Esophagus (tissue), 2 donors: Measurements from ENCODE around the gene SMPDL3A. TPM values are rescaled to one million over a fixed set of nuclear protein-coding genes. Genes with fewer than 3 reads are reported as not detected.

Source experiments
- H3K27ac ChIP-seq, 2 donors: one replicate each; pipeline ENCODE4 v1.5.1; 2013; ENCODE audit warnings: low read depth in 2 of 2, mild to moderate bottlenecking in 2 of 2, inconsistent platforms in 1 of 2, low read length in 1 of 2, moderate library complexity in 1 of 2
- H3K27me3 ChIP-seq, 2 donors: one replicate each; pipeline ENCODE4 v1.6.1; 2013; ENCODE audit warnings: low read length in 2 of 2, control low read depth in 1 of 2, mild to moderate bottlenecking in 1 of 2; ENCODE audit not compliant: insufficient read depth in 2 of 2, control insufficient read depth in 1 of 2
- H3K36me3 ChIP-seq, 2 donors: one replicate each; pipeline ENCODE4 v1.6.1; 2013; ENCODE audit warnings: low read length in 1 of 2; ENCODE audit not compliant: control insufficient read depth in 2 of 2, insufficient read depth in 2 of 2
- H3K4me1 ChIP-seq, 2 donors: one replicate each; pipeline ENCODE4 v1.6.1; 2013; ENCODE audit warnings: low read length in 1 of 2; ENCODE audit not compliant: control insufficient read depth in 2 of 2, insufficient read depth in 2 of 2
- H3K4me3 ChIP-seq, 2 donors: one replicate each; pipeline ENCODE4 v1.5.1; 2013; ENCODE audit warnings: low read length in 2 of 2, mild to moderate bottlenecking in 2 of 2, low read depth in 1 of 2, moderate library complexity in 1 of 2
- H3K9me3 ChIP-seq, 2 donors: one replicate each; pipeline ENCODE4 v1.6.1; 2013; ENCODE audit warnings: mild to moderate bottlenecking in 2 of 2, low read depth in 1 of 2, low read length in 1 of 2, moderate library complexity in 1 of 2; ENCODE audit not compliant: control insufficient read depth in 2 of 2, insufficient read depth in 1 of 2
- WGBS, 2 donors: extraction: QIAGEN DNeasy Blood & Tissue Kit; methylation state at CpG; one replicate each; pipeline ENCODE4 v1.1.7; 2013; 5-methylcytosine and 5-hydroxymethylcytosine counted together
- polyA plus RNA-seq, 2 donors: library from polyadenylated mRNA; stranded (reverse); fragments of 200-250 nt; gene quantifications; one replicate each; pipeline ENCODE4 v1.2.3, GENCODE V29; 2013
- donor health status: healthy with polysubstance abuse.
- donor health status: Bipolar disorder and iron deficiency.

Gene SMPDL3A
- polyA plus RNA-seq, 2 donors: 4.9 to 7.2 TPM

DNA sequence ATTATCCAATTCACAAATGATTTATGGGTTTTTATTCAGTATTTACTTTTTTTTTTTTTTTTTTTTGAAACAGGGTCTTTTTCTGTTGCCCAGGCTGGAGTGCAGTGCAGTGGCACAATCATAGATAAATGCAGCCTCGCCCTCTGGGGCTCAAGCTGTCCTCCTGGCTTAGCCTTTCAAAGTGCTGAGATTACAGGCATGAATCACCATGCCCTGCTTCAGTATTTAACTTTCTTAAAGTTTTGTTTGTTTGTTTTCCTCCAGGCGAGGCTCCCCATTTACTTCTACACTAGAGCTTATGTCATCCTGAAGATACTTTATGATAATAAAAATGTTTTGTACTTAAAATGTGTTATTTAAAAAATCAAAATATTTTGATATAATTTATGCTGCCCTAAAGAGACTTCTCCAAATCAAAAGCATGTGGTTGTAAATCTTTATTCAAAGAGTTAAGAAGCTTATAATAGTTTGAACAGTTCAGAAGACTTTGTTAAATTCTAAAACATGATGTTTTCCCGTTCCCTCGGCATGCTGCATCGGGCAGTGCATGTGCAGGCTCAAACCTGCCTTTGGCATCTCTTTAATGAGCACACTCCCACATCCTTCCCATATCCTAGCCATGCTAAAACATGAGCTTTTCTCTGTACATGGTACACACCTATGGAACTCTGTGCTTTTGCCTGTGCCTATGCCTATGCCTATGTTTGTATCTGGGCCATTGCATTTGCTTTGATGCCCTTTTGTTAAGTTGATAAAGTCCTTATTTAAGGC lies 11.0 kb downstream of the SMPDL3A start:
- 51 to 60% methylated on average over 5 of the region's 5 CpGs for WGBS, 2 donors

DNA sequence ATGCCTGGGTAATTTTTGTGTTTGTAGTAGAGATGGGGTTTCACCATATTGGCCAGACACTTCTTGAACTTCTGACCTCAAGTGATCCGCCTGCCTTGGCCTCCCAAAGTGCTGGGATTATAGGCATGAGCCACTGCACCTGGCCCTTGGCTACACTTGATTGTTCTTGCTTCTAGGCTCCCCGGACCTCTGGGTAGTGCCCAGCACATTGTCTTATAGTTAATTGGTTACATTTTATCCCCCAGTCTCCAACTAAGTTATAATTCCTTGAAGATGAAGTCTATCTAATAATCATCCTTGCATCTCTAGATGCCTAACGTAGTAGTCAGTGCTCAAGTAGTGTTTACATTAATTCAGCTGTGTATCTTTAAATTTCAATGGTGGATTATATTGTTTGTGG lies 11.8 kb downstream of the SMPDL3A start:
- WGBS, 2 donors: 57 to 70% methylated on average over 3 of the region's 3 CpGs
- Histone ChIP-seq H3K36me3 (no peaks in the 10 kb centered on the region), H3K27ac (peak overlapping the region; percentile 71 to 73), H3K9me3 (no peaks in the 10 kb centered on the region), H3K4me3 (no peak overlapping the region), H3K4me1 (no peaks in the 10 kb centered on the region), H3K27me3 (no peaks in the 10 kb centered on the region)

More for the DNA sequence above, 11.0 kb downstream of the SMPDL3A start:
- Histone ChIP-seq H3K4me3 (no peak overlapping the region), H3K27ac (peak overlapping the region; percentile 71 to 73), H3K36me3 (no peaks in the 10 kb centered on the region), H3K4me1 (no peaks in the 10 kb centered on the region), H3K9me3 (no peaks in the 10 kb centered on the region), H3K27me3 (no peaks in the 10 kb centered on the region)

- WGBS, 2 donors: 65 to 70% methylated on average over 1 of the region's 1 CpG
- no peaks in the 10 kb centered on the region for H3K9me3 ChIP-seq
- no peaks in the 10 kb centered on the region for H3K36me3 ChIP-seq
- H3K4me1 ChIP-seq: no peaks in the 10 kb centered on the region
- H3K27ac ChIP-seq: no peak overlapping the region
- H3K4me3 ChIP-seq: no peak overlapping the region
- no peaks in the 10 kb centered on the region for H3K27me3 ChIP-seq
Measured at GRCh38 chr6:122801397-122801796, 12.3 kb downstream of the SMPDL3A start.

DNA sequence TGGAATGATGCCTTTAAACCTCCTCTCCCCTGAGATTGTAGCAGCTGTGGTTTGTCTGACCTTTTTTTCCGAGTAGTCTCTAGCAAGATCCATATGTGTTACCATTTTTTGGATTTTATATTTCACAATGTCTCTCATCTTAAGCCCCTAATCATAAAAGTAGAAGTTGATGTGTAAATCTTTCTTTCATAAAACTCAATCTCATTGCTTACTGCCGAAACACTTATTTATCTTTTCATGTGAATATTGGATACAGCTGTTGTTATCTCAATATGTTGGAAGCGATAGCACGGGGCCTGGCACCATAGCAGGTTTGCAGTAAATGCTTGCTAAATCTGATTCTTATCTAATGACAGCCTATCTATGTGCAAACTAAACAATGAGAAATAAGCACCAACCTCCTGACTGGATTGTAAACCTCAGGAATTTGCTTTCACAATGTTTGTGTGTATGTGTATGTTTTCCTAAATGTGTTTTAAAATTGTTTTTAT lies 14.2 kb downstream of the SMPDL3A start:
- Histone ChIP-seq H3K9me3 (no peaks in the 10 kb centered on the region), H3K4me1 (no peaks in the 10 kb centered on the region), H3K4me3 (no peak overlapping the region), H3K27ac (no peak overlapping the region), H3K36me3 (no peaks in the 10 kb centered on the region), H3K27me3 (no peaks in the 10 kb centered on the region)
- WGBS, 2 donors: 20% methylated on average over 4 of the region's 4 CpGs

DNA sequence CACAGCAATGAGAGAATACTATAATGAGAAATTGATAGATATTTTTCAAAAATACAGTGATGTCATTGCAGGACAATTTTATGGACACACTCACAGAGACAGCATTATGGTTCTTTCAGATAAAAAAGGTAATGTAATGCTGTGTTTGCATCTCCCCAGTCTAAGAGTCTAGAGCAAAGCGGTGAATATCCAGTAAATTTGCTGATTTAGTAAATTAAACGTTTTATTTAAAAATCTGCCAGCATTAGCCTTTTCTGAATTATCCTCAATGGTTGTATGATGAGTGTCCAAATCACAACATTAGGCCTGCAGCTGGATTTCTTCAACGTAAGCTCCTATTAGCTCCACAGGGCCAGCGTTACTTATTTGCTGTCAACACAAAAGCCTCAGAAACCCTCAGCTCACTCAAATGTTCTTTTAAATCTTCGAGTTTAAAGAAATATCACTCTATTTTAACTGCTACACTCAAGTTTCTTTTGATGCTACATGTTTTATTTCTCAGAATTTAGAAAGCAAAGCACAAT lies 16.0 kb downstream of the SMPDL3A start:
- Histone ChIP-seq H3K27me3 (no peaks in the 10 kb centered on the region), H3K4me1 (no peaks in the 10 kb centered on the region), H3K27ac (no peak overlapping the region), H3K9me3 (no peaks in the 10 kb centered on the region), H3K4me3 (no peak overlapping the region), H3K36me3 (no peaks in the 10 kb centered on the region)
- 65 to 68% methylated on average over 5 of the region's 5 CpGs for WGBS, 2 donors

DNA sequence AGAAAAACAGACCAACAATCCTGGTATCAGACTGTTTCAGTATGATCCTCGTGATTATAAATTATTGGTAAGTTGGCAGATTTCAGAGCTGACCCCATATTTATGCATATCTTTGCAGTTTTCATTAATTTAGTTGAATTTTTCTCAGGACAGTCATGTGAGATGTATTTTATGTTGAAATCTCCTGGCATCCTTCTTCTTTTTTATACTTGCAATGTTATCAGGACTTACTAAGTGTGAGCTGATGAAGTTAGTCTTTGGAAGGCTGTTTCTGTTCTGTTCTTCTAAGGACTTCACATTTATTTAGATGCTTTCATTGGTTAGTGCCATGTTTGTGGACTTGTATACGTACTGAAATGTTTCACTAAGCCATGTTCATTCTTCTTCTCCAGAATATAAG lies 17.2 kb downstream of the SMPDL3A start:
- Histone ChIP-seq H3K27ac (no peak overlapping the region), H3K9me3 (no peaks in the 10 kb centered on the region), H3K4me3 (no peak overlapping the region), H3K27me3 (no peaks in the 10 kb centered on the region), H3K36me3 (no peaks in the 10 kb centered on the region), H3K4me1 (no peaks in the 10 kb centered on the region)
- 79 to 80% methylated on average over 2 of the region's 2 CpGs for WGBS, 2 donors

- Histone ChIP-seq H3K36me3 (no peaks in the 10 kb centered on the region), H3K27ac (no peak overlapping the region), H3K4me1 (no peaks in the 10 kb centered on the region), H3K4me3 (no peak overlapping the region), H3K9me3 (no peaks in the 10 kb centered on the region), H3K27me3 (no peaks in the 10 kb centered on the region)
- 82 to 94% methylated on average over 10 of the region's 10 CpGs for WGBS, 2 donors
Measured at GRCh38 chr6:122808121-122808885, 19.2 kb downstream of the SMPDL3A start.

DNA sequence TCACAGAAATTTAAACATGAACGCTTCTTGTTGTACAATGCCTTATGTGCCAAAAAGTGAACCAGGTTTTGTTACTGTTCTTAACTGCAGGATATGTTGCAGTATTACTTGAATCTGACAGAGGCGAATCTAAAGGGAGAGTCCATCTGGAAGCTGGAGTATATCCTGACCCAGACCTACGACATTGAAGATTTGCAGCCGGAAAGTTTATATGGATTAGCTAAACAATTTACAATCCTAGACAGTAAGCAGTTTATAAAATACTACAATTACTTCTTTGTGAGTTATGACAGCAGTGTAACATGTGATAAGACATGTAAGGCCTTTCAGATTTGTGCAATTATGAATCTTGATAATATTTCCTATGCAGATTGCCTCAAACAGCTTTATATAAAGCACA lies 19.9 kb downstream of the SMPDL3A start:
- Histone ChIP-seq H3K27ac (no peak overlapping the region), H3K4me3 (no peak overlapping the region), H3K36me3 (no peaks in the 10 kb centered on the region), H3K4me1 (no peaks in the 10 kb centered on the region), H3K27me3 (no peaks in the 10 kb centered on the region), H3K9me3 (no peaks in the 10 kb centered on the region)
- WGBS, 2 donors: 68 to 76% methylated on average over 4 of the region's 4 CpGs

GRCh38 chr6:122809691-122810090 lies 20.6 kb downstream of the SMPDL3A start:
- Histone ChIP-seq H3K9me3 (no peaks in the 10 kb centered on the region), H3K4me1 (no peaks in the 10 kb centered on the region), H3K27ac (no peak overlapping the region), H3K4me3 (no peak overlapping the region), H3K27me3 (no peaks in the 10 kb centered on the region), H3K36me3 (no peaks in the 10 kb centered on the region)
- WGBS, 2 donors: 74 to 76% methylated on average over 2 of the region's 2 CpGs
